ENCODE data around the gene NTN5.
A peak's percentile ranks its signal among the peaks of the same experiment; 100 is the strongest.
"Not testable (repeated sequence)": the region's sequence is repeated elsewhere in the genome, so short reads cannot be mapped to it uniquely, and the experiment has no call there.

The NTN5 gene

DNA sequence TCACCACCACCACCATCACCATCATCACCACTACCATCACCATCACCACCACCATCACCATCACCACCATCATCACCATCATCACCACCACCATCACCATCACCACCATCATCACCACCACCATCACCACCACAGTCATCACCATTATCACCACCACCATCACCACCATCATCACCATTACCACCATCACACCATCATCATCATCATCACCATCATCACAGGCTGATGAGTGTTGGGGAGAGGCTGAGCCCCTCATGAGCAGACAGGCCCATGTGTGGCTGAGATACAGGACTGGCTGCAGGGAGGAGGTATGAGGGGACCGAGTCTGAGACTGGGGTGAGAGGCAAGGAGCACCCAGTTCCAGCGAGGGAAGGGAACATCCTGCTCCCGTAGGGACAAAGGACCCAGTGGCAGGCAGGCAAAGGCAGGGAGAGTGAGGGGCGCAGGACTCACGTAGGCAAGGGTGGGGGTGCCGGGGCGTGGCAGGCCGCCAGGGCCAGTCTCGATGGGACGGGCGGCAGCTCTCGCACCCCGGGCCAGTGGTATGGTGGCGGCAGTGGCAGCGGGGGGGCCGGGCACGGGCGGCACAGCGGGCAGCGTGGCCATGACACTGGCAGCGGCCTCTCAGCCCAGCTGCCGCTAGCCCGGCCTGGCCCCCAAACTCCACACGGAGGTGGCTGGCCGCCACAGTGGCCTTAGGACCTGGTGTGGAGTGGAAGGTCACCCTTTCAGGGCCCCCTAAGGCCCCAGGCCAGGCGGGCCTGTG, 2.7 kb downstream of the NTN5 start:
- H3K4me1 Mint-ChIP-seq (ENCODE audit: low read depth): peaks cover 1% of the 10 kb centered on the region
- peak overlapping the region; percentile 73 for H3K27ac Mint-ChIP-seq
- H3K4me3 Mint-ChIP-seq: no peak overlapping the region
- no peaks in the 10 kb centered on the region for H3K27me3 Mint-ChIP-seq
- no peaks in the 10 kb centered on the region for H3K9me3 Mint-ChIP-seq
- no peak for DNase-seq
- H3K36me3 Mint-ChIP-seq (ENCODE audit: low read depth): no peaks in the 10 kb centered on the region

DNA sequence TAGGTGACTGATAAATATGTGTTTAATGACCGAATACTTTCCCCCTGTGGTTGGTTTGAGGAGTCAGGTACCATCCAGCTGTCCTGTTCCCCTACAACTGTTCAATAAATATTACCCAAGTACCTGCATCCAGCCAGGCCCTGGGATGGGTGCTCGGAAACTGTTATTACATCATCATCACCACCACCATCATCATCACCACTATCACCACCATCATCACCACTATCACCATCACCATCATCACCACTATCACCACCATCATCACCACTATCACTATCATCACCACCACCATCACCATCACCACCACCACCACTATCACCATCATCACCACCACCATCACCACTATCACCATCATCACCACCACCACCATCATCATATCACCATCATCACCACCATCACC, 4.1 kb downstream of the NTN5 start:
- no peaks in the 10 kb centered on the region for H3K27me3 Mint-ChIP-seq
- no peaks in the 10 kb centered on the region for H3K36me3 Mint-ChIP-seq (ENCODE audit: low read depth)
- no peaks in the 10 kb centered on the region for H3K4me1 Mint-ChIP-seq (ENCODE audit: low read depth)
- H3K9me3 Mint-ChIP-seq: no peaks in the 10 kb centered on the region
- H3K4me3 Mint-ChIP-seq: no peak overlapping the region
- no peak for DNase-seq
- no peak overlapping the region for H3K27ac Mint-ChIP-seq

DNA sequence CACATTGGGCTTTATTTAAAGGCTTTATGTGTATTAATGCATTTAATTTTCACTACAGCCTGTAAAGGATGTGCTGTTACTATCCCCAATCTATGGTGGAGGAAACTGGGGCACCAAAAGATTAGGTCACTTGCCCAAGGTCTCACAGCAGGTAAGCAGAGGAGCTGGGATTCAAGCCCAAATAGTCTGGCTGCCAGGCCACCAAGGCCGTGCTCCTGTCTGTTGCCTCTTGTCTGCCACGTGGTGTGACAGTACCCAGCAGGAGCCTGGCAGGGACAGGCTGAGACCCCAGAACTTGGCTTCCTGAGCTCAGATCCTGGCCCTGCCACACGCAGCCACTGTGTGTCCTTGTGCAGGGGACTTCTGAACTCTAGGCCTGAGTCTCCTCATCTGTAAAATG, 4.5 kb downstream of the NTN5 start:
- H3K27me3 Mint-ChIP-seq: no peaks in the 10 kb centered on the region
- H3K27ac Mint-ChIP-seq: no peak overlapping the region
- H3K9me3 Mint-ChIP-seq: no peaks in the 10 kb centered on the region
- H3K36me3 Mint-ChIP-seq (ENCODE audit: low read depth): no peaks in the 10 kb centered on the region
- no peak for DNase-seq
- H3K4me1 Mint-ChIP-seq (ENCODE audit: low read depth): no peaks in the 10 kb centered on the region
- no peak overlapping the region for H3K4me3 Mint-ChIP-seq

DNA sequence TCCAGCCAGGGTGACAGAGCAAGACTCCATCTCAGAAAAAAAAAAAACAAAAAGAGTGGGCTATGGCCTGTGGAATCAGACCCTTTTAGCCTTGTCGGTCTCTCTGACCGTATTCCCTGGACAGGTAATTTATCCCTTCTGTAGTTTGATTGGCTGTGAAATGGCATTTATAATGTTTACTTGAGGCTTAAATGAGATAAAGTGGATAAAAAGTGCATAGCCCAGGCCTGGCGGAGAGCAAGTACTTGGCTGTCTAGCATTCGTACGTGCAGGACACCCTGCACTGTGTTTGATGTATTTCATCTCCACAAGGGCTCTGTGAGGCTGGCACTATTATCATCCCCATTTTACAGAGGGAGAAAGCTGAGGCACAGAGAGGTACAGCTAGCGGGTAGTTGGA, 7.0 kb downstream of the NTN5 start:
- Mint-ChIP-seq H3K9me3 (no peaks in the 10 kb centered on the region), H3K27ac (no peak overlapping the region), H3K27me3 (no peaks in the 10 kb centered on the region)

DNA sequence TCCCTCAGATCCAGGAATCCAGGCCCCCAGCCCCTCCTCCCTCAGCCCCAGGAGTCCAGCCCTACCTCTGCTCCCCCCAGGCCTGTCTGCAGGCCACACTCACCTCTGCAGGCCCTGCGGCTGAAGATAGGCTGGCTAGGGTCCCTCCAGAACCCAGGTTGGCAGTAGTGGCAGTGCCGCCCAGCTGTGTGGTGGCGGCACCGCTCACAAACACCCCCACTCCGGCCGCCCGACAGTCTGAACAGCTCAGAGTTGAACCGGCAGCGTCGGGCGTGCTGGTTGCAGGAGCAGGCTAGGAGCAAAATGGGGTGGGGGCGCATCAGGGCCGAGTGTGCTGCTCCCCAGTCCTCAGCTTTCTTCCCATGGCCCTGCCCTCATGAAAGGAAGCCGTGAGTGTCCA, 8.3 kb downstream of the NTN5 start:
- Mint-ChIP-seq H3K36me3 (ENCODE audit: low read depth) (no peaks in the 10 kb centered on the region), H3K9me3 (no peaks in the 10 kb centered on the region), H3K4me1 (ENCODE audit: low read depth) (peaks cover 8% of the 10 kb centered on the region), H3K27me3 (no peaks in the 10 kb centered on the region), H3K4me3 (no peak overlapping the region), H3K27ac (no peak overlapping the region)
- no peak for DNase-seq

More for the DNA sequence above, 7.0 kb downstream of the NTN5 start:
- DNase-seq: no peak
- no peak overlapping the region for H3K4me3 Mint-ChIP-seq
- no peaks in the 10 kb centered on the region for H3K36me3 Mint-ChIP-seq (ENCODE audit: low read depth)
- H3K4me1 Mint-ChIP-seq (ENCODE audit: low read depth): peaks cover 6% of the 10 kb centered on the region

DNA sequence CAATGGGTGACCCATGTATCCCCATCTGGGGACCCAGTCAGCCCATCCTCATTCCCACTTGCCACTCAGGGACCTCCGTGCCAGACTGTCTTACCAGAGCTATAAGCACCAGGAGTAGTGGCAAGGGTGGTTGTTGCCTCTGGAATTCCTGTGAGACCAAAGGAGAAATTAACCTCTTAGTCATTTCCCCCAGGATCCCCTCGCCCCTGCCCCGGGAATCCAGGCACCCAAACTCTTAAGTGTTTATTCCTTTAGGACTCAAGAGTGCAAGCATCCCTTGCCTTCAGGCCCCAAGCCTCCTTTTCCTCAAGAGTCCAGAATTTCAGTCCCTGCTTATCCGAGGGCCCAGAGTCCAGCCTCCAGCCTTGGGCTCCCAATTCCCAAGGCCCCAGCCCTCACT, 9.2 kb downstream of the NTN5 start:
- Mint-ChIP-seq H3K4me1 (ENCODE audit: low read depth) (peaks cover 8% of the 10 kb centered on the region), H3K4me3 (no peak overlapping the region), H3K27ac (no peak overlapping the region), H3K9me3 (no peaks in the 10 kb centered on the region), H3K27me3 (no peaks in the 10 kb centered on the region), H3K36me3 (ENCODE audit: low read depth) (no peaks in the 10 kb centered on the region)
- DNase-seq: no peak

DNA sequence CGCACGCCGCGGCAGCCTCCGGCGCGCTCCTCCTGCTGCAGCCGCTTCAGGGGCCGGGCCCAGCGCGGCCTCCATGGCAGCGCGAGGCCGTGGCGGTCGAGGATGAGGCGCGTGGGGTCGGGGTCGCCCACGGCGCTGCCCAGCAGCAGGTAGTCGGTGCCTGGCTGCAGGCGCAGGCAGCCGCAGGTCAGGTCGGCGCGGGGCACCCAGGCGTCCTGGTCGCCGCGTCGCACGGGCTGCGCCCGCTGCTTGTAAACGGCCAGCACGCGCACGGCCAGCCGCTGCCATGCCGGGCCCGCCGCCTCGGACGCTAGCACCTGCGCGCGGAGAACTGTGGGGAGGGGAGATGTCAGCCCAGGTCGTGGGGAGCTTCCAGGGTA, 11.1 kb downstream of the NTN5 start:
- no peaks in the 10 kb centered on the region for H3K27me3 Mint-ChIP-seq
- H3K4me3 Mint-ChIP-seq: no peak overlapping the region
- H3K9me3 Mint-ChIP-seq: no peaks in the 10 kb centered on the region
- H3K36me3 Mint-ChIP-seq (ENCODE audit: low read depth): no peaks in the 10 kb centered on the region
- H3K4me1 Mint-ChIP-seq (ENCODE audit: low read depth): peaks cover 8% of the 10 kb centered on the region
- DNase-seq: no peak
- no peak overlapping the region for H3K27ac Mint-ChIP-seq

DNA sequence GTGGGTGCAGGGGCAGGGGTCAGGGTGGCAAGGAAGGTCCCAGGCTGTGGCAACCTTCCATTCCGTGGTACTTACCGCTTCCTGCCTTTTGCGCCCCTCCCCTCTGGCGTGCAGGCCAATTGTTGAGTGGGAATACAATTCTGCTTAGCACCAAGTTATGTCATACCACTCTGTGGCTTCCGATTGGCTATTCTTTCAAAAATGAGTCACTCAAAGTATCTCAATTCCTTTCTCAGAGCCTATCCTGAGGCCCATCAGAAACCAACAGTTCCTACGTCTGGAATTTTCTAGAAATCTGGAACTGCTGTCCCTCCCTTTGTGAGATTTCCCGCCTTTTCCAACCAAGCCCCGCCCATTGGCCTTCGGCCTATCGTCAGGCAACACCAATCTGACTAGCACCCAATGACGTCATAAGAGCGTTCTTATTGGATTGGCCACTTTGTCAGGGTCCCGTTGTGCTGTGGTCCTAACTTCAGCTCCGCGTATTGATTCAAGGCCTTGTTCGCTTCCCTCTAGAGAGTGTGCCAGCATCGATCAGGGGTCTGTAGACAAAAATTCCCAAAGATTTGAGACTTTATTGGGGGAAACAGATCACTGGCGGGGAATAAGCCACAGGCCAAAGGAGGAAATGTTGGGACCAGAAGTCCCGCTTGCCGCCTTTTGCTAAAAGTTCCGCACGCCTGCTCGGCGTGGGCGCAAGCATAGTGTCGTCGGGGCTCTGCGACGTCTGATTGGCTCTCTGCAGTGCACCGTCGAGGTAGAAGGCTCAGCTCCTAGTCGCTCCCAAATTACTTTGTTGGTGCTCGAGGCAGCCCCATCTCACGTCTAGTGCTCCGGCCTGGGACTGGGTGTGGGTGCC, 11.7 kb downstream of the NTN5 start:
- Mint-ChIP-seq H3K4me1 (ENCODE audit: low read depth) (peaks cover 8% of the 10 kb centered on the region), H3K27ac (peak overlapping the region; percentile 92), H3K27me3 (no peaks in the 10 kb centered on the region), H3K9me3 (no peaks in the 10 kb centered on the region), H3K36me3 (ENCODE audit: low read depth) (no peaks in the 10 kb centered on the region), H3K4me3 (peak overlapping the region; percentile 28)
- DNase-seq: peak; percentile 88

DNA sequence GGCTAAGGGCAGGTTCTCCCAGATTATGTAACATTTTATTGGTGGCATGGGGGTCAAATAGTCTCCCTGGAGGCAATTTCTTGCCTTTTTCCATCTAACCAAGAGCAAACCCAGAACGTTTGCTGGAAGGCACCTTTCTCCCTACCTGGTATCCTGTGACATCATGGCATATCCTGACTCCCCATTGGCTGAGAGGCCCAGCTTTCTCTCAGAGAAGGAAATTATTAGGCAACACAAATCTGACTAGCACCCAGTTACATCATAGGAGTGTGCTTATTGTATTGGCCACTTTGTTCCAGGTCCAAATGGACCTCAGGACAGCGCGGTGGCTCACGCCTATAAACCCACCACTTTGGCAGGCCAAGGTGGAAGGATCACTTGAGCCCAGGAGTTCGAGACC, 13.0 kb downstream of the NTN5 start:
- Mint-ChIP-seq H3K27me3 (no peaks in the 10 kb centered on the region), H3K36me3 (ENCODE audit: low read depth) (no peaks in the 10 kb centered on the region), H3K27ac (no peak overlapping the region), H3K4me3 (no peak overlapping the region), H3K9me3 (no peaks in the 10 kb centered on the region), H3K4me1 (ENCODE audit: low read depth) (peaks cover 8% of the 10 kb centered on the region)
- DNase-seq: no peak

DNA sequence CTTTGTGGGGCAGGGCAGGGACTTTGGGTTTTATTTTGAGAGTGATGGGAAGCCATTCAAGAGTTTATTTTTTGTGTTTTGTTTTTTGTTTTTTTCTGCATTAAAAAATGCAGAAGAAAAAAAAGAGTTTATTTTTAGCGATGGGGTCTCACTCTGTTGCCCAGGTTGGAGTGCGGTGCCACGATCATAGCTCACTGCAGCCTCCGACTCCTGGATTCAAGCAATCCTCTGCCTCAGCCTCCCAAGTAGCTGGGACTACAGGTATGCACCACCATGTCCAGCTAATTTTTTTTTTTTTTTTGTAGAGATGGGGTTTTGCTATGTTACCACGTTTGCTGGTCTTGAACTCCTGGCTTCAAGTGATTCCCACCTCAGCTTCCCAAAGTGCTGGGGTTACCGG, 14.3 kb downstream of the NTN5 start:
- no peak overlapping the region for H3K27ac Mint-ChIP-seq
- H3K27me3 Mint-ChIP-seq: no peaks in the 10 kb centered on the region
- no peaks in the 10 kb centered on the region for H3K9me3 Mint-ChIP-seq
- H3K4me1 Mint-ChIP-seq (ENCODE audit: low read depth): peaks cover 8% of the 10 kb centered on the region
- no peak overlapping the region for H3K4me3 Mint-ChIP-seq
- no peaks in the 10 kb centered on the region for H3K36me3 Mint-ChIP-seq (ENCODE audit: low read depth)
- no peak for DNase-seq

DNA sequence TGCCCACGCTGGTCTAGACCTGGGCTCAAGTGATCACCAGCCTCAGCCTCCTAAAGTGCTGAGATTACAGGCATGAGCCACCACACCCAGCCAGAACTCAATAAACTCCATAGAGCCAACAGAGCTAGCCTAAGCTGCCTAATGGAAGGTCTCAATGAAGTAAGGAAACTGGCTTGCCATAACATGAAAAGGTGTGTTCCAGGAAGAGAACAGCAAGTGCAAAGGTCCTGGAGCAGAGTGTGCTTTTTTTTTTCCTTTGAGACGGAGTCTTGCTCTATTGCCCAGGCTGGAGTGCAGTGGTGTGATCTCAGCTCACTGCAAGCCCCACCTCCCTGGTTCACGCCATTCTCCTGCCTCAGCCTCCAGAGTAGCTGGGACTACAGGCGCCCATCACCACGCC, 15.0 kb downstream of the NTN5 start:
- not testable (repeated sequence) for H3K4me3 Mint-ChIP-seq; H3K36me3 Mint-ChIP-seq (ENCODE audit: low read depth); H3K27me3 Mint-ChIP-seq; H3K27ac Mint-ChIP-seq; H3K9me3 Mint-ChIP-seq; DNase-seq
- peaks cover 10% of the 10 kb centered on the region for H3K4me1 Mint-ChIP-seq (ENCODE audit: low read depth)

DNA sequence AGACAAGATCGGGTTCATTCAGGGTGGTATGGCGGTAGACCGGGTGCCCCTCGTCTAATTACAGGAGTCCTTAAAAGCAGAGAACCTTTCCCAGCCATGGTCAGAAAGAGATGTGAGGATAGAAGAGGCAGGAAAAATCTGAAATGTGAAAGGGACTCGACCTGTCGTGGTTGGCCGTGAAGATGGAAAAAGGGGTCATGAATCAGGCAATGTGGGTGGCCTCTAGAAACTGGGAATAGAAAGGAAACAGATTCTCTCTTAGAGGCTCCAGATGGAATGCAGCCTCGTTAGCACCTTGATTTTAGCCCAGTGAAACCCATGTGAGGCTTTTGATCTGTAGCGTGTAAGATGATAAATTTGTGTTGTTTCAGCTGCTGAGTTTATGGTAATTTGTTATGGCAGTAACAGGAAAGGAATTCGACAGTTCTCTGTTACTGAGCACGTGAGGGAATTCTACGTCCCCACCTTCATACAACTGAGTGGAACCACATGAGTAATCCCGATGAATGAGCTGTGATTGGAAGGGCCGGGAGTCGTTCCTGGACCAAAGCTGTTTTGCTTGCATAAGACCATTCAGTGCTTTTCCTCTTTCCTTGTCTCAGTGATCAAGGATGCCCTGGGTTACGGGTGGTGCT, 15.9 kb downstream of the NTN5 start:
- H3K27ac Mint-ChIP-seq: no peak overlapping the region
- H3K9me3 Mint-ChIP-seq: no peaks in the 10 kb centered on the region
- no peaks in the 10 kb centered on the region for H3K36me3 Mint-ChIP-seq (ENCODE audit: low read depth)
- no peak for DNase-seq
- peaks cover 13% of the 10 kb centered on the region for H3K4me1 Mint-ChIP-seq (ENCODE audit: low read depth)
- no peaks in the 10 kb centered on the region for H3K27me3 Mint-ChIP-seq
- no peak overlapping the region for H3K4me3 Mint-ChIP-seq

DNA sequence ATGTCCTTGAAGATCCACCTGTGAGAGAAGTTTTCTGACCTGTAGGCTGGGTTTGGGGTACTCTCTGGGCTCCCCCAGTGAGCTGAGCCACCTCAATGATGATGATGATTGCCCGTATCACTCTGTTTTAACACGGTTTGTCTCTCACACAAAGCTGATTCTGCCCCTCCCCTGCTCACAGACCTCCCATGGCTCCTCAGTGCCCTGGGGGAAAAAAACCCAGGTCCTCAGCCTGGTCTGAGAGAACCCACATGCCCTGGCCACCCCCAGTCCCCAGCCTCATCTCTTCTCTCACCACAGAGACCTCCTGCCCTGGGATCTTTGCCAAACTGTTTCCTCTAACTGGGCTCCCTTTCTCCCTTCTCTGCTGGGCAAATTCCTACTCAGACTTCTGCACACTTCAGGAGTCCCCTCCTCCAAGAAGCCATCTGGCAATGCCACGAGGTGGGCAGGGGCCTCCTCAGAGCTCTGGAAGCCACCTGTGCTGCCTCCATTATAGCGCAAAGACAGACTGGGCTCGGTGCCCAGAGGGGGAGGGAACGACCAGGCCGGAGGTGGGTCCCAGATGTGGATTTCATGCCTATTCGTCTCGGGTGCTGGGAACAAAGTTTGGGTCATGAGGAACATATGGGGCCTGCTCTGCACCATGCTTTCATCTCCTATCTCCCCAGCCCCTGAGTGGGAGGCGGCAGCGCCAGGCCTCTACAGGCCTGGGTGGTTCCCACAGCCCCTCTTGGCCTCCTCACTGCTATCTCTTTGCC, 18.3 kb downstream of the NTN5 start:
- H3K27me3 Mint-ChIP-seq: no peaks in the 10 kb centered on the region
- no peak for DNase-seq
- no peak overlapping the region for H3K27ac Mint-ChIP-seq
- H3K4me3 Mint-ChIP-seq: no peak overlapping the region
- H3K36me3 Mint-ChIP-seq (ENCODE audit: low read depth): no peaks in the 10 kb centered on the region
- peaks cover 11% of the 10 kb centered on the region for H3K4me1 Mint-ChIP-seq (ENCODE audit: low read depth)
- H3K9me3 Mint-ChIP-seq: no peaks in the 10 kb centered on the region

DNA sequence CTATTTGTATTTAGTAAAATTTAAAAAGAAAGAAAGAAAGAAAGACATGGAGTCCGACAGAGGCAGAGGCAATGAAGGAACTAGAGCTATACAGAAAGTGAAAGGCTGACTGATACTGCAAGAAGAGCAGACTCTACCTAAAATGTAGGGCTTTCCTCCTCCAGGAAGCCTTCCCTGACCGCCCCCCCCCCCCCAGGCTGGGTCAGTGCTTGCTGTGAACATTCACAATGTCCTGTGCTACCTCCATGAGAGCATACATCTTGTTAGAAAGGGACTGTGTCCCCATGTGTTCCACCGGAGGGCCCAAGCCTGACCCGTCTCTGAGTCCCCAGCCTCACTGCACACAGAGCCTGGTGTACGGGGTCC, 21.2 kb downstream of the NTN5 start:
- H3K9me3 Mint-ChIP-seq: no peaks in the 10 kb centered on the region
- H3K27ac Mint-ChIP-seq: no peak overlapping the region
- no peaks in the 10 kb centered on the region for H3K36me3 Mint-ChIP-seq (ENCODE audit: low read depth)
- no peak for DNase-seq
- H3K4me3 Mint-ChIP-seq: no peak overlapping the region
- no peaks in the 10 kb centered on the region for H3K27me3 Mint-ChIP-seq
- H3K4me1 Mint-ChIP-seq (ENCODE audit: low read depth): peaks cover 29% of the 10 kb centered on the region
